HEK293 (cell line): ENCODE measurements around the gene MYLK.
"Not testable (repeated sequence)": the region's sequence is repeated elsewhere in the genome, so short reads cannot be mapped to it uniquely, and the experiment has no call there.

Source experiments
- CTCF ChIA-PET: fragments of 350-600 bp; formaldehyde crosslinking; extraction: SDS; loops from one replicate; lab custom pipeline; 2021; ENCODE audit warnings: antibody characterized with exemption; lab: Yijun Ruan, JAX
- POLR2A ChIA-PET: fragments of 300-600 bp; formaldehyde crosslinking; extraction: SDS; loops from one replicate; lab custom pipeline; 2020; ENCODE audit warnings: antibody characterized with exemption, inconsistent platforms; lab: Yijun Ruan, JAX
- H3K27ac ChIP-seq: fragments of 200-500 bp; sonication (Bioruptor generic); 2 replicates; pipeline ENCODE4 v1.5.1; 2014; ENCODE audit warnings: low read depth, low read length, control low read depth, inconsistent platforms; ENCODE audit errors: extremely low read depth
- H3K36me3 ChIP-seq, 2 experiments: fragments of 200-500 bp in 1 of 2; sonication (Bioruptor generic) in 1 of 2; 1 replicate in 1 of 2; 2 replicates in 1 of 2; pipeline ENCODE4 v1.5.1; 2014 to 2017; ENCODE audit warnings: inconsistent platforms in 2 of 2, low read length in 2 of 2; ENCODE audit not compliant: control insufficient read depth in 2 of 2, insufficient read depth in 1 of 2
- H3K4me1 ChIP-seq: fragments of 200-500 bp; sonication (Bioruptor generic); 2 replicates; pipeline ENCODE4 v1.5.1; 2014; ENCODE audit warnings: mild to moderate bottlenecking, low read length, inconsistent platforms; ENCODE audit not compliant: control insufficient read depth, insufficient read depth
- H3K4me3 ChIP-seq: 2 replicates; pipeline ENCODE4 v1.5.1; 2011; ENCODE audit warnings: low read depth, mild to moderate bottlenecking, control low read depth, low read length, moderate library complexity
- H3K9me3 ChIP-seq: fragments of 200-500 bp; sonication (Bioruptor generic); 2 replicates; pipeline ENCODE4 v1.5.1; 2014; ENCODE audit warnings: low read depth, low read length, inconsistent platforms; ENCODE audit not compliant: control insufficient read depth, insufficient read depth
- BCL11A ChIP-seq: fragments of 450-650 bp; formaldehyde crosslinking; IDR thresholded peaks from 2 replicates; pipeline ENCODE4 v1.5.1; 2016; ENCODE audit warnings: low read depth, missing biosample characterization, missing genetic modification characterization
- CTCF ChIP-seq: fragments of 450-650 bp; formaldehyde crosslinking; IDR thresholded peaks from 2 replicates; pipeline ENCODE4 v1.5.1; 2016; ENCODE audit warnings: missing biosample characterization, missing genetic modification characterization
- GLIS1 ChIP-seq: fragments of 450-650 bp; formaldehyde crosslinking; IDR thresholded peaks from 2 replicates; pipeline ENCODE4 v1.5.1; 2016; ENCODE audit warnings: missing biosample characterization, missing genetic modification characterization
- HOXD13 ChIP-seq: sonication (generic); formaldehyde crosslinking; IDR thresholded peaks from 2 replicates; pipeline ENCODE4 v1.8.0; 2022; ENCODE audit warnings: missing genetic modification reagents, borderline replicate concordance
- PRDM2 ChIP-seq: fragments of 450-650 bp; formaldehyde crosslinking; IDR thresholded peaks from 2 replicates; pipeline ENCODE4 v1.5.1; 2016; ENCODE audit warnings: missing biosample characterization, missing genetic modification characterization, borderline replicate concordance
- ZBTB17 ChIP-seq: fragments of 450-650 bp; formaldehyde crosslinking; IDR thresholded peaks from 2 replicates; pipeline ENCODE4 v1.5.1; 2016; ENCODE audit warnings: missing biosample characterization, missing genetic modification characterization
- ZBTB44 ChIP-seq: fragments of 450-650 bp; IDR thresholded peaks from 2 replicates; pipeline ENCODE4 v1.5.1; 2018; ENCODE audit warnings: missing biosample characterization, mild to moderate bottlenecking, missing genetic modification characterization
- ZBTB8A ChIP-seq: fragments of 450-650 bp; formaldehyde crosslinking; IDR thresholded peaks from 2 replicates; pipeline ENCODE4 v1.5.1; 2016; ENCODE audit warnings: missing biosample characterization, missing genetic modification characterization
- ZIC2 ChIP-seq: fragments of 450-650 bp; formaldehyde crosslinking; IDR thresholded peaks from 2 replicates; pipeline ENCODE4 v1.5.1; 2016; ENCODE audit warnings: missing biosample characterization, missing genetic modification characterization
- ZNF211 ChIP-seq: fragments of 450-650 bp; formaldehyde crosslinking; IDR thresholded peaks from 2 replicates; pipeline ENCODE4 v1.5.1; 2016; ENCODE audit warnings: low read depth, missing biosample characterization, missing genetic modification characterization
- ZNF292 ChIP-seq: fragments of 450-650 bp; formaldehyde crosslinking; IDR thresholded peaks from 2 replicates; pipeline ENCODE4 v1.5.1; 2016; ENCODE audit warnings: low read depth, missing biosample characterization, missing genetic modification characterization, borderline replicate concordance
- ZNF768 ChIP-seq: fragments of 450-650 bp; formaldehyde crosslinking; IDR thresholded peaks from 2 replicates; pipeline ENCODE4 v1.5.1; 2018; ENCODE audit warnings: missing biosample characterization, mild to moderate bottlenecking, missing genetic modification characterization
- TF ChIP-seq, protein P1 (sequence below): fragments of 450-650 bp; formaldehyde crosslinking; IDR thresholded peaks from 2 replicates; pipeline ENCODE4 v1.5.1; 2017; ENCODE audit warnings: missing biosample characterization, mild to moderate bottlenecking, missing genetic modification characterization, moderate library complexity

The MYLK gene

DNA sequence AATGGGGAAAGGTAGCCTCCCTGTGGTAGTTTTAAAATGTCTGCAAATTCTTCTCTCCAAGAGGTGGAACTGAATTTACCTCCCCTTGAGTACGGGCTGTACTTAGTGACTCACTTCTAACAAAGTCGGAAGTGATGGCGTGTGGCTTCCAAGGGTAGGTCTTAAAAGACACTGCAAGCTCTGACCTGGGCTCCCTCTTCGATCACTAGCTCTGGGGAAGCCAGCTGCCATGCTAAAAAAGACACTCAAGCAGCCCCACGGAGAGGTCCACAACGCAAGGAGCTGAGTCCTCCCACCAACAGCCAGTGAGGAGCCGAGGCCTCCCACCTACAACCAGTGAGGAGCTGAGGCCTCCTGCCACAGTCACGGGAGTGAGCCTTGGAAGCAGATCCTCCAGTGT, 177.3 kb downstream of the MYLK start (continued):
- TF ChIP-seq PRDM2 (tag by site-specific recombination) (no peak), ZNF292 (tag by site-specific recombination) (no peak), ZBTB8A (tag by site-specific recombination) (no peak)
- TF ChIP-seq, protein P1, sequence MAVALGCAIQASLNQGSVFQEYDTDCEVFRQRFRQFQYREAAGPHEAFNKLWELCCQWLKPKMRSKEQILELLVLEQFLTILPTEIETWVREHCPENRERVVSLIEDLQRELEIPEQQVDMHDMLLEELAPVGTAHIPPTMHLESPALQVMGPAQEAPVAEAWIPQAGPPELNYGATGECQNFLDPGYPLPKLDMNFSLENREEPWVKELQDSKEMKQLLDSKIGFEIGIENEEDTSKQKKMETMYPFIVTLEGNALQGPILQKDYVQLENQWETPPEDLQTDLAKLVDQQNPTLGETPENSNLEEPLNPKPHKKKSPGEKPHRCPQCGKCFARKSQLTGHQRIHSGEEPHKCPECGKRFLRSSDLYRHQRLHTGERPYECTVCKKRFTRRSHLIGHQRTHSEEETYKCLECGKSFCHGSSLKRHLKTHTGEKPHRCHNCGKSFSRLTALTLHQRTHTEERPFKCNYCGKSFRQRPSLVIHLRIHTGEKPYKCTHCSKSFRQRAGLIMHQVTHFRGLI (tag by site-specific recombination), result no peak

DNA sequence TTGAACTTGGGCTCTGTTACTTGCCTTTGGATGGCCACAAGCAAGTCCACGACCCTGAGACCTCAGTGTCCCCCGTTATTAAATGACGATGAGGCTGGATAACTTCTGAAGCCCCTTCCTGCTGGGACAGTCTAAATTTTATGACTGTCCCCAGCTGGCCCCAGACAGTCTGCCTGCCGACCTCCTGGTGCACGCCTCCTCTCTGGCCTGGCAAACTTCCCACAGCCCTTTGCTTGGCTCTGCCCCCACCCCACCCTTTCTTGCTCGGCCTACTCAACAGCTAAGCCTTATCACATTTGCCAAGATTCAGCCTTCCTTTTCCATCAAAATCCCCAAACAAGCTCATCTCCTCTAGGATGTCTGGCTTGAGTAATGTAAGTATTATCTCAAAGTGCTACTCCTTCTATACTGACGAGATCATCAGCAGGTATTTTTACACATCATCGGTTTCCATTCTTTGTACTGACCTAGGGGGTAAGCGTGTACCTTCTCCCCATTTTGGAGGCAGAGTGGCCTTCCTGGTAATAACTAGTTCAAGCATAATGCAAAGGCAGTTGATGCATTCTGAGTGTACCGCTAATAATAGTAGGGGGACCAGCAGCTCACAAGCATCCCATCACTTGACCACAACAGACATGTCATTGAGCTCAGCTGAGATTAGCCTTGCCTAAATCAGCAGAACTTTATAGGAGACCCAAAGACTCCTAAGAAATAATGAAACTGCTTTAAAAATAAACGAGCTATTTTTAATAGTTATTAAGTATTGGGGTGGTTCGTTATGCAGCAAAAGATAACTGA, 178.4 kb downstream of the MYLK start:
- TF ChIP-seq GLIS1, result 0 out of 2 replicates have a peak, but pooled peaks have one; percentile 20
- peak; percentile 41 for TF ChIP-seq ZIC2 (tag by site-specific recombination)
- TF ChIP-seq ZBTB17 (tag by site-specific recombination), result no peak
- H3K27ac ChIP-seq, result no peak overlapping the region
- no peaks in the 10 kb centered on the region for H3K4me1 ChIP-seq
- no peaks in the 10 kb centered on the region for H3K9me3 ChIP-seq
- ChIA-PET POLR2A (no interaction called here), CTCF (interaction anchor here (0.5 to 6.2 kb wide), 7 partner anchors 17 to 1381 kb away, joined by 3 to 80 read pairs (median 3); partner anchors contain the start of gene CSTA)
- no peak overlapping the region for H3K4me3 ChIP-seq
- H3K36me3 ChIP-seq, result peaks cover 0 to 8% of the 10 kb centered on the region in 2 experiments; a peak in 1 of 3 replicates

DNA sequence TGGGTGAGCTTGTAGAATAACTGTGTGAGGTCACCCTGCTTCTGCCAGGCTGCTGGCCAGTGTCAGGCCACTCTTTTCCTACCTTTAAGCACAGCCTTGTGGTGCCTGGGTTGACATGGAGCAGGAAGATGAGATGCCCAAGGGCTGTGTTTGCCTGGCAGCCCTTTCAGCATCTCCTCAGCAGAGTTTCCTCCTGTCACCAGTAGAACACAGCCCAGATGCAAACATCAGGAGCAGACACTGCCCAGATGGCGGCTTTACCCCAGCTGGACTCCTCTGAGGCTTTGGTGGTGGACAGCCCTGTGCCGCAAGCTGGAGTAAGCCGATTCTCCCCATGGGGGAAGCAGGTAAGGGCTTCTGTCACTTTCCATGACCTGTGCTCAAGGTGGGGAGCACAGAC, 180.5 kb downstream of the MYLK start:
- CTCF ChIA-PET, result interaction anchor here (0.8 to 6.2 kb wide), 4 partner anchors 13 to 62 kb away, joined by 3 to 80 read pairs (median 6); no protein-coding TSS in a partner anchor
- H3K4me3 ChIP-seq, H3K4me1 ChIP-seq, H3K27ac ChIP-seq, POLR2A ChIA-PET, H3K9me3 ChIP-seq: not testable (repeated sequence)
- peaks cover 0 to 15% of the 10 kb centered on the region in 2 experiments; a peak in 1 of 3 replicates for H3K36me3 ChIP-seq

GRCh38 chr3:123702720-123703119, 181.4 kb downstream of the MYLK start:
- Histone ChIP-seq H3K9me3 (no peaks in the 10 kb centered on the region), H3K27ac (no peak overlapping the region), H3K4me3 (no peak overlapping the region), H3K4me1 (no peaks in the 10 kb centered on the region), H3K36me3 (peaks cover 0 to 7% of the 10 kb centered on the region in 2 experiments; a peak in 1 of 3 replicates)
- POLR2A ChIA-PET, result no interaction called here
- CTCF ChIA-PET, result interaction anchor here (0.6 to 6.2 kb wide), 14 partner anchors 9 to 87 kb away, joined by 3 to 80 read pairs (median 4); no protein-coding TSS in a partner anchor
- TF ChIP-seq ZNF211 (tag by site-specific recombination) (no peak), HOXD13 (CRISPR knock-in tag) (no peak), BCL11A (tag by site-specific recombination) (no peak), ZBTB44 (no peak), CTCF (tag by site-specific recombination) (no peak), ZNF768 (tag by site-specific recombination) (no peak)
